Panc1 (cell line): Measurements from ENCODE around the gene ATP5F1D.

ENCODE experiments used
- POLR2AphosphoS5 ChIP-seq: IDR thresholded peaks from 2 replicates; pipeline ENCODE4 v1.6.1; 2012; ENCODE audit warnings: mild to moderate bottlenecking, low read depth, low read length, moderate library complexity
- SIN3A ChIP-seq: IDR thresholded peaks from 2 replicates; pipeline ENCODE4 v1.6.1; 2012; ENCODE audit warnings: low read depth, mild to moderate bottlenecking, low read length, moderate library complexity, borderline replicate concordance; ENCODE audit not compliant: insufficient read depth
- TF ChIP-seq, protein P1 (sequence below): fragments of 450-650 bp; IDR thresholded peaks from 2 replicates; pipeline ENCODE4 v1.5.1; 2017; ENCODE audit warnings: mild to moderate bottlenecking

DNA sequence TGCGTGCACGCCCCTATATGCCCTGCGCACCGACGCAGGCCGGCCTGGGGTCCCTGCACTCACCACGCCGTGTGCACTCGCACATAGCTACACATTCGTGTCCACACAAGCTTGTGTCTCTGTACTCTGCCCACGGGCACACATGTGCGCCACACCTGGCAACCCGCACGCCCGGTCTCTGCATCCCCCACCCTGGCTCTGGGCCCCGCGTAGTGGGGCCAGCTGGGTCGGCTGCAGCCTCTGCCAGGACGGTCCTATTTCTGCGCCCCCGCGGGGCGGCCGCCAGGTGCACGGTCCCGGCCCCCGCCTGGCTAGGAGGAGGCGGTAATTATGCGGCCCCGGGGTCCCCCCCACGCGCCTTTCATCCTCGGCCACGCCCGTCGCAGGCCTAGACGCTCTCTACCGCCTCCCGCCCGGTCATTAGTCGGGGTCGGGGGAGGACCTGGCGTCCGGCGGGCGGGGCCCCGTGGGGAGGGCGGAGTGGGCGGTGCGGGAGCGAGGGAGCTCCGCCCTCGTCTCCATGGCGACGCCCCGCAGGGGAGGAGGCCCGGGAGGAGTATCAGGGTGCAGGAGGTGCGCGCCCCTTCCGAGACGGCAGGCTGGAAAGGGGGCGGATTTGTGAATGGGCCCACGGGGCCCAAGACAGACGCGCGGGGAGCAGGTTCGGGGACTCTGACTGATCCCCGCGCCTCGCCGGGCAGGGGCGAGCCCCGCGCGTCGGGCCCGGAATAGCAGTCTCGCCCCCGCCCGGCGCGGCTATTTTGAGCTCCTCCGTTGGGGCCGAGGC, 24.8 kb downstream of the ATP5F1D start:
- TF ChIP-seq, protein P1, sequence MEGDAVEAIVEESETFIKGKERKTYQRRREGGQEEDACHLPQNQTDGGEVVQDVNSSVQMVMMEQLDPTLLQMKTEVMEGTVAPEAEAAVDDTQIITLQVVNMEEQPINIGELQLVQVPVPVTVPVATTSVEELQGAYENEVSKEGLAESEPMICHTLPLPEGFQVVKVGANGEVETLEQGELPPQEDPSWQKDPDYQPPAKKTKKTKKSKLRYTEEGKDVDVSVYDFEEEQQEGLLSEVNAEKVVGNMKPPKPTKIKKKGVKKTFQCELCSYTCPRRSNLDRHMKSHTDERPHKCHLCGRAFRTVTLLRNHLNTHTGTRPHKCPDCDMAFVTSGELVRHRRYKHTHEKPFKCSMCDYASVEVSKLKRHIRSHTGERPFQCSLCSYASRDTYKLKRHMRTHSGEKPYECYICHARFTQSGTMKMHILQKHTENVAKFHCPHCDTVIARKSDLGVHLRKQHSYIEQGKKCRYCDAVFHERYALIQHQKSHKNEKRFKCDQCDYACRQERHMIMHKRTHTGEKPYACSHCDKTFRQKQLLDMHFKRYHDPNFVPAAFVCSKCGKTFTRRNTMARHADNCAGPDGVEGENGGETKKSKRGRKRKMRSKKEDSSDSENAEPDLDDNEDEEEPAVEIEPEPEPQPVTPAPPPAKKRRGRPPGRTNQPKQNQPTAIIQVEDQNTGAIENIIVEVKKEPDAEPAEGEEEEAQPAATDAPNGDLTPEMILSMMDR = no peak
- TF ChIP-seq POLR2AphosphoS5 = no peak
- no peak for TF ChIP-seq SIN3A
